Endometrial microvascular endothelial cells (primary cell): ENCODE measurements around the gene CLEC16A. TPM values are rescaled to one million over a fixed set of nuclear protein-coding genes. Genes with fewer than 3 reads are reported as not detected.

Experiments
- in situ Hi-C: cut with HindIII; loops from 2 replicates; pipeline ENCODE4 v1.10.0; 2017; ENCODE audit warnings: low sequenced_read_pairs, low pct_unique_long_range_greater_than_20kb; ENCODE audit errors: inconsistent ontology term
- total RNA-seq: library from RNA; depleted of rRNA; stranded (reverse); fragments of >200 nt; gene quantifications from one replicate; pipeline ENCODE4 v1.2.3, GENCODE V29; 2015; ENCODE audit errors: inconsistent ontology term

The CLEC16A gene
- total RNA-seq, 1 donor from 2014 or later: 13.7 TPM

DNA sequence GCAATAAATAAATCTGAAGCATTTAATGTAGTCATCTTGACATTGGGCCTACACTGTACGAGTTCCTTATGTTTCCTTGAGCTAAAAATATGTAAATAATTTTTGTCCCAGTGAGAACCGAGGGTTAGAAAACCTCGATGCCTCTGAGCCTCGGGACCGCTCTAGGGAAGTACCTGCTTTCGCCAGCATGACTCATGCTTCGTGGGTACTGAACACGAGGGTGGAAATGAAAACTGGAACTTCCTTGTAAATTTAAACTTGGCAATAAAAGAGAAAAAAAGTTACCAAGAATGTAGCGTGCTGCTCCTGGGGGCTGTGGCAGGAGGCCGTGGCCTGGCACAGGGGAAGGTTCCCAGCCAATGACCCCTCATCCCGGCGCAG lies 237.5 kb downstream of the CLEC16A start:
- in situ Hi-C loops: no loop called here

GRCh38 chr16:11182411-11182810 lies 238.0 kb downstream of the CLEC16A start:
- in situ Hi-C loops: no loop called here

- in situ Hi-C loops: no loop called here
Measured at GRCh38 chr16:11183035-11183812, 238.9 kb downstream of the CLEC16A start.

DNA sequence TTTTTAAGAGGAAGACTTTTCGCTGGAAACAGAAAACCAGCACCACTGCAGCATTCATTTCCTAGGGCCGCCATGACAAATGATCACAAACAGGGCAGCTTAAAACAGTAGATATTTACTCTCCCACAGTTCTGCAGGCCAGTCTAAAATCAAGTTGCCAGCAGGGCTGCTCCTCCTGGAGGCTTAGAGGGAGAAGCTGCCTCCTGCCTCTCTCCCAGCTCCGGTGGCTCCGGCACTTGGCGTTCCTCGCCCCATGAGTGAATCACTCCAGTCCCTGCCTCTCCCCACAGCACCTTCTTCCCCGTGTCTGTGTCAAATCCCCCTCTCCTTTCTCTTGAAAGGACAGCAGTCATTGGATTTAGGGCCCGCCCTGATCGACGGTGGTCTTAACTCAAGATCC lies 239.6 kb downstream of the CLEC16A start:
- in situ Hi-C loops: no loop called here

GRCh38 chr16:11187522-11188023 lies 243.2 kb downstream of the CLEC16A start:
- in situ Hi-C loops: no loop called here

DNA sequence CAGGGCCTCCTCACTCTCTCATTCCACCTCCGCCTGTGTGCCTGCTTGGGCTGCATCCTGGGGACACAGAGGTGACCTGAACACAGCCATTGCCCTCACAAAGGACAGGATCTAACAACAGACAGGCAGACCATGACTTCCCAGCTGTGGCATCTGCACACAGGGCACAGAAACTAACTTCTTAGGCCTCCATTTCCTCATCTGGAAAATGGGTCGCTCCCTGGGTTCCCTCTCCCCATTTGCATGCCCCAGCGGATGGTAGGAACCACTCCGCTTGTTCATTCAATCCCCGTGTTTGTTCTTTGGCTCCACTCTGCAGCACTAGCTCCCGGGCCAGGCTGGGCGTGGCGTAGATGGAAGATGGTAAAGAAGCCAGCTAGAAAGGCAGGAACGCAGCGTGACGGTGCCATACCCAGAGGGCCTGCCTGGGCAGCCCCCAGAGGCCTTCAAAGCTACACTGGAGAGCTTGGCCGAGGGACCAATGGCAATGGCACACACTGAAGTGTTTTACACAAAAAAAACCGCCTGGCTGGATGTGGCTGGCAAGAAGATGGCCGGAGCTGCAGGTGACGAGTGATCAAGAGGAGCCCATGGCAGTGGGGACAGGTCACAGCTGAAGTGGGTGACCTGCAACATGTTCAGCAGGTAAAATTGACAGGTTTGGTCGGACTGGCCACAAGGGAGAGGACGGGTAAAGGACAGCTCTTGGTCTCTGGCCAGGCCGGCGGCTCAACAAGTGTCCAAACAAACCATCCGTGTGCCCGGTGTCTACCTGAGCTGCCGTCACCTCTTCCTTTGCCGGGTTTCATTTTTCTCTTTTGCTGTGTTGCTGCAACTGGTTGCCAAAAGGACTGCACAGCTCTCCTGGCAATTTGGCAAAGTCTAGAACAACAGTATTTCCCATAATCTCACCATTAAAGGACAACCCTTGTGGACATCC lies 244.7 kb downstream of the CLEC16A start:
- in situ Hi-C loops: no loop called here

- in situ Hi-C loops: no loop called here
Measured at GRCh38 chr16:11190588-11191560, 246.5 kb downstream of the CLEC16A start.

GRCh38 chr16:11191665-11192064 lies 247.3 kb downstream of the CLEC16A start:
- in situ Hi-C loops: no loop called here

DNA sequence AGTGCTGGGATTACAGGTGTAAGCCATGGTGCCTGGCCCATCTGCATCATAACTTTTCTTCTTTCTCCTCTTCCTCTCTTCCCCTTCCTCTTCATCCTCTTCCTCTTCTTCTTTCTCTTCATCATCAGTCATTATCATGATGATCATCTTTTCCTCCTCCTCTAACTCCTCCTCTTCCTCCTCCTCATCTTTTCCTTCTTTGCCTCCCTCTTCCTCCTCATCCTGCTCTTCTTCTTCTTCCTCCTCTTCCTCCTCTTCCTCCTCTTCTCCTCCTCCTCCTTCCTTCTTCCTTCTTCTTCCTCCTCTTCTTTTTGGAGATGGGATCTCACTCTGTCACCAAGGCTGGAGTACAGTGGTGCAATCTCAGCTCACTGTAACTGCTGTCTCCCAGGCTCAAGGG lies 249.1 kb downstream of the CLEC16A start:
- in situ Hi-C loops: no loop called here

- in situ Hi-C loops: no loop called here
Measured at GRCh38 chr16:11194913-11195312, 250.5 kb downstream of the CLEC16A start.

GRCh38 chr16:11196286-11196828 lies 252.0 kb downstream of the CLEC16A start:
- in situ Hi-C loops: no loop called here

DNA sequence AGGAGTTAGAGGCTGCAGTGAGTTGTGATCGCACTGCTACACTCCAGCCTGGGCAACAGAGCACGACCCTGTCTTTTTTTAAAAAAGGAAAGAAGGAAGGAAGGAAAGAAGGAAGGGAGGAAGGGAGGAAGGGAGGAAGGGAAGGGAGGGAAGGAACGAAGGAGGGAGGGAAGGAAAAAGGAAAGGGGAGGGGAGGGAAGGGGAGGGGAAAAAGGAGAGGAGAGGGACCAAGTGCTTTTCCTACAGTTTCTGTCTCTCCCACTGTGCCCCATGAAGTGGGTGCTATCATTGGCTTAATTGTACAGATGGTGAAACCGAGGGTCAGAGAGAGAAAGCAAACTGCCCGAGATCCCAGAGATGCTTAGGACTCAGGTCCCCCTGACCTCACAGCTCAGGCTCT lies 254.0 kb downstream of the CLEC16A start:
- in situ Hi-C loops: no loop called here

DNA sequence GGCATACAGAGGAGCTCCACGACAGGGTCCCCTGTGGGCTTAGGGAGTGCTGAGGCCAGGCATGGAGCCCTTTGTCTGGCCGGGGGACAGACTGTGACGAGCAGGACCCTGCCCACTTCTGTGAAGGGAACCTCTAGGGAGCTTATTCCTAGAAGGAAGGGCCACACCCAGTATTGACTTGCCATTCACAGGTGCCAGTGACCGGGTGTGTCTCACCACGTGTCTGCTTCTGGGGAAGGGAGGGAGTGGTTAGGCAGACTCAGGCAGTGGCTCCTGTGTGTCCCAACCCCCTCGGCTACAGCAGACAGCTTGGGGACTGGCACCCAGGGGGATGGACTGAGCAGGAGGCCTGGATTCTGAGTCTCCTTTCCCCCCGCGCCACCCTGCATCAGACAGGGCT lies 254.5 kb downstream of the CLEC16A start:
- in situ Hi-C loops: no loop called here

- in situ Hi-C loops: no loop called here
Measured at GRCh38 chr16:11200592-11200991, 256.2 kb downstream of the CLEC16A start.

DNA sequence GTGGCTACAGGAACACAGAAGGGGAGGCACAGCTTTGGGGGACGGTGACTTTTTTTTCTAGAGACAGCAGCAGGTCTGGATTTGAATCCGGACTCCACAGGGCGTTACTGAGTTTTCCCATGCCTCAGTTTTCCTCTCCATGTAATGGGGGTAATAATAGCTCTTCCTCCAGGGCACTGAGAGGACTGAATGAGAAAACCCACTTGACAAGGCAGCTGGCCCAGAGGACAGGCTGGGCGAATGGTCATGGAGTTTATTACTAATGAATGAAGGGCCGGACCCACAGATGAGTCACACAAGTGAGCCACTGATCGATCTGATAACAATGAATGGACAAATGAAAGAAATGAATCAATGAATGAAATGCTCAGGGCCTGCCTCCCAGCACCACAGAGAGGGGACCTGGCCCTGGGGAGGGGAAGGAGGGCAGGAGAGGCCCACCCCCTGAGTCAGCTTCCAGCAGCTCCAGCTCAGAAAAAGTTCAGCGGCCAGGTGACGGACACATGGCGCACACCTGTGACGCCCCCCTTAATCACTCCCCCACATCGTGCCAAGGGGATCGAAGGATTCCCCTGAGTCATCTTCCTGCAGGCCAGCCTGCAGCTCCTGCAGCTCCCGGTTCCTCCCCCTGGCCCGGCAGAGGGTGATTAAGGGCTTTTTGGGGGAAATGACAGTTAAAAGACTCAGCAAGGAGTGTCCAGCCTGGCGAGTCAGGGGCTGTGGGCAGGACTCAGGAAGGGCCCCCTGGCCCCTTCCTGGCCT lies 257.3 kb downstream of the CLEC16A start:
- in situ Hi-C loops: no loop called here

GRCh38 chr16:11202260-11203091 lies 258.1 kb downstream of the CLEC16A start:
- in situ Hi-C loops: no loop called here

GRCh38 chr16:11203111-11203623 lies 258.8 kb downstream of the CLEC16A start:
- in situ Hi-C loops: no loop called here
